Progenitor cell of endocrine pancreas (in vitro differentiated cells): ENCODE data around the gene ROGDI. TPM values are rescaled to one million over a fixed set of nuclear protein-coding genes. Genes with fewer than 3 reads are reported as not detected.
A peak's percentile ranks its signal among the peaks of the same experiment; 100 is the strongest.

Experiments used
- DNase-seq: peaks from one replicate; pipeline ENCODE4 v3.0.0; 2021; ENCODE audit warnings: low spot score; ENCODE audit not compliant: unreplicated experiment
- H3K27ac Mint-ChIP-seq: 2 replicates; pipeline ENCODE4 v1.8.0; 2021; ENCODE audit warnings: mild to moderate bottlenecking, moderate library complexity, mixed read lengths
- H3K27me3 Mint-ChIP-seq: 2 replicates; pipeline ENCODE4 v1.8.0; 2021; ENCODE audit warnings: mixed read lengths
- H3K36me3 Mint-ChIP-seq: 2 replicates; pipeline ENCODE4 v1.8.0; 2022; ENCODE audit warnings: mixed read lengths; ENCODE audit not compliant: insufficient read depth
- H3K4me1 Mint-ChIP-seq: 2 replicates; pipeline ENCODE4 v1.8.0; 2021; ENCODE audit warnings: low read depth, mixed read lengths
- H3K4me3 Mint-ChIP-seq: 2 replicates; pipeline ENCODE4 v1.8.0; 2021; ENCODE audit warnings: low read depth, mild to moderate bottlenecking, moderate library complexity, mixed read lengths
- H3K9me3 Mint-ChIP-seq: 2 replicates; pipeline ENCODE4 v1.8.0; 2021; ENCODE audit warnings: low read depth, mixed read lengths
- long read RNA-seq: library from polyadenylated mRNA; unstranded; transcript quantifications from one replicate; pipeline ENCODE4 v2.0.0, GENCODE V29; 2020
- total RNA-seq: library from RNA; stranded (reverse); gene quantifications from 2 replicates; pipeline ENCODE4 v1.2.1, GENCODE V29; 2021
- TF ChIP-seq, protein P1 (sequence below): fragments of 200-600 bp; sonication (generic); IDR thresholded peaks from one replicate; pipeline ENCODE4 v1.5.0; 2021; ENCODE audit warnings: antibody characterized with exemption, mild to moderate bottlenecking; ENCODE audit not compliant: unreplicated experiment

The ROGDI gene, protein sequence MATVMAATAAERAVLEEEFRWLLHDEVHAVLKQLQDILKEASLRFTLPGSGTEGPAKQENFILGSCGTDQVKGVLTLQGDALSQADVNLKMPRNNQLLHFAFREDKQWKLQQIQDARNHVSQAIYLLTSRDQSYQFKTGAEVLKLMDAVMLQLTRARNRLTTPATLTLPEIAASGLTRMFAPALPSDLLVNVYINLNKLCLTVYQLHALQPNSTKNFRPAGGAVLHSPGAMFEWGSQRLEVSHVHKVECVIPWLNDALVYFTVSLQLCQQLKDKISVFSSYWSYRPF
- total RNA-seq = 43.6 and 44.1 TPM in 2 replicates
- long read RNA-seq, partial matches to known transcripts = 0 of 1 reads
- long read RNA-seq, other reads (novel, unspliced or antisense) = 1 of 1 reads

DNA sequence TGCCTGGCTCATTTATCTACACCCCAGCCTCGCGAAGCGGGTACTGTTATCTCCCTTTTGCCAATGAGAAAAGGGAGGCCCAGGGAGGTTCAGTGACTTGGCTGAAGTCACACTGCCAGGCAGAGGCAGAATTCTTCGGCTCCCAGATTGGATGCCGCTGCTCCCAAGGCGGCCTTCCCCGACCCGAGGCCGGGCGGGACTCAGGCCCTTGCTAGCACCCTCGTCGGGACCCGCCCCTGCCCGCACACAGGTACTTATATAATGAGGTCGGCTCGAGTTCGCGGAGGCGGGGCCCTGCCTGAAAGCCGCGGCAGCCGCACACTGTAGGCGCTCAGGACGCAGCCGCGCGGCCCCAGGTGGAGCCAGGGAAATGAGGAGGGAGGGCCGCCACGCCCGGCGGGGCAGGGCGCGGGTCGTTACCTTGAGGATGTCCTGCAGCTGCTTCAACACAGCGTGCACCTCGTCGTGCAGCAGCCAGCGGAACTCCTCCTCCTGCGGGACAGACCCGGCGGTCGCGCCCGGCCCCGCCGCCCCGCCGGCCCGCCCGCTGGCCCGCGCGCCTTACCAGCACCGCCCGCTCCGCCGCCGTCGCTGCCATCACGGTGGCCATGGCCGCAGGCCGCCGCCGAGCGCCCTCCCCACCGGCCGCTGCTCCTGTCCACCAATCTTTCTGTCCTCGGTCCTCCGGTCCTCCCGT lies at the start of gene ROGDI:
Gene ROGDI, minus strand, starts transcription at position 672 of the 697 bp plus-strand sequence. Its CDS starts 62 bp downstream, at position 610.
- Mint-ChIP-seq H3K36me3 (peaks cover 6% of the 10 kb centered on the region), H3K27me3 (no peaks in the 10 kb centered on the region), H3K4me1 (peaks cover 6% of the 10 kb centered on the region), H3K27ac (peak within 1 kb of the TSS; percentile 94), H3K9me3 (no peaks in the 10 kb centered on the region), H3K4me3 (peak within 1 kb of the TSS; percentile 81)
- DNase-seq = peak; percentile 70
- TF ChIP-seq, protein P1, sequence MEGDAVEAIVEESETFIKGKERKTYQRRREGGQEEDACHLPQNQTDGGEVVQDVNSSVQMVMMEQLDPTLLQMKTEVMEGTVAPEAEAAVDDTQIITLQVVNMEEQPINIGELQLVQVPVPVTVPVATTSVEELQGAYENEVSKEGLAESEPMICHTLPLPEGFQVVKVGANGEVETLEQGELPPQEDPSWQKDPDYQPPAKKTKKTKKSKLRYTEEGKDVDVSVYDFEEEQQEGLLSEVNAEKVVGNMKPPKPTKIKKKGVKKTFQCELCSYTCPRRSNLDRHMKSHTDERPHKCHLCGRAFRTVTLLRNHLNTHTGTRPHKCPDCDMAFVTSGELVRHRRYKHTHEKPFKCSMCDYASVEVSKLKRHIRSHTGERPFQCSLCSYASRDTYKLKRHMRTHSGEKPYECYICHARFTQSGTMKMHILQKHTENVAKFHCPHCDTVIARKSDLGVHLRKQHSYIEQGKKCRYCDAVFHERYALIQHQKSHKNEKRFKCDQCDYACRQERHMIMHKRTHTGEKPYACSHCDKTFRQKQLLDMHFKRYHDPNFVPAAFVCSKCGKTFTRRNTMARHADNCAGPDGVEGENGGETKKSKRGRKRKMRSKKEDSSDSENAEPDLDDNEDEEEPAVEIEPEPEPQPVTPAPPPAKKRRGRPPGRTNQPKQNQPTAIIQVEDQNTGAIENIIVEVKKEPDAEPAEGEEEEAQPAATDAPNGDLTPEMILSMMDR = no peak

DNA sequence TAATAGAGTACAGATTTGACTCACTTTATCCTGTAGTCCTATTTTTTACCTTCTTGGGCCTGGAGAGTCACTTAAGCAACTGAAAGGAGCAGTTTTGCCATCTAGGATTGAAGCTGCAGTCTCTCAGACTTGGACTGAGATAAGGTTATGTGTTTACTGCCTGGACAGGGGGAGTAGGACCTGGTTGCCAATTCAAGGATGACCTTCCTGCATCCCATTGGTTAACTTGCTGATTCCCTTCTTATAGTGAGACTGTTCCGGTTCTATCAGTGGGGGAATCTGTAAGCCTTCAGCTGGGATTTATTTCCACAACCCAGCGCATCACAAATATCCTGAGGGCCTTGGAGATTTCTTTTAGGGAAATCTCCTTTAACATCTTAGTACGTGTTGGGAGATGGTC lies 47.8 kb upstream of the ROGDI start:
- H3K9me3 Mint-ChIP-seq = no peaks in the 10 kb centered on the region
- peak overlapping the region; percentile 24 for H3K4me3 Mint-ChIP-seq
- H3K36me3 Mint-ChIP-seq = peaks cover 5% of the 10 kb centered on the region
- H3K27ac Mint-ChIP-seq = no peak overlapping the region
- no peaks in the 10 kb centered on the region for H3K27me3 Mint-ChIP-seq
- peaks cover 31% of the 10 kb centered on the region for H3K4me1 Mint-ChIP-seq
- TF ChIP-seq, protein P1 = no peak
- no peak for DNase-seq

DNA sequence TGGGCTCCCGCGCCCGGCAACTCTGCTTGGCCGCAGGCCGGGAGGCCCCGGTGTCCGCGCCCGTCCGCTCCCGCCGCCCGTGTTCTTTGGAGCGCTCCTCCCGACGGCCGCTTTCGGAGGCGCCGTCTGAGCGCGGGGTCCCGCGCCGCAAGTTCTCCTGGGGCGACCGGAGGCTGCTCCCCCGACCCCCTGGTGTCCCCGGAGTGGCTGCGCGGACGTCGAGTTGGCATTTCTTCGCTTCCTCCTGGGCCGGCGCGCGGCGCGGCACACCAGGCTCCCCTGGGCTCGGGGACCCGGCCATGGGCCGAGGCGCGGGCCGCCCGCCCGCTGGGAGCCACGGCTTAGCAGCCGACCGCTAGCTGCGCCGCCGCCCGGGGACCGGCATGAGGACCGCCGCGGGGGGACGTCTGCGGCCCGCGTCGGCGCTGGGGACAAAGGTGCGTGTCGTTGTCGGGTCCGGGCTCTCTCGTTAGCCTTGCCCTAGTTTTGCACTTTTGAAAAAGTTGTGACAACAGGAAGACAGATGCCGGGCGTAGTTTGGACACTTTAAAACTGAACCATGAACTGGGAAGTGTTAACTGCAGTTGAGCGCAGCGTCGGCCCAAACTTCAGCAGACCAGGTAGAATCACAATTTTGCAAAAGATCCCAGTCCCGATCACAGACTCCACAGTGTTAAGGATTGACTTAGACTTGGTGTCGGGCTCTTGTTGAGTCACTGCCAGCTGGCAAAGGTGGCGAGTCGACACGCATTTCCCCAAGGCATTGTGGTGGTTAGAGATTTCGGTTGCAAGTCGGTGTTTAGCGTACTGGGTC lies 45.5 kb upstream of the ROGDI start:
- peak overlapping the region; percentile 96 for H3K27ac Mint-ChIP-seq
- peaks cover 31% of the 10 kb centered on the region for H3K4me1 Mint-ChIP-seq
- H3K9me3 Mint-ChIP-seq = no peaks in the 10 kb centered on the region
- H3K36me3 Mint-ChIP-seq = peaks cover 10% of the 10 kb centered on the region
- H3K27me3 Mint-ChIP-seq = no peaks in the 10 kb centered on the region
- DNase-seq = peak; percentile 20
- TF ChIP-seq, protein P1 = peak; percentile 14
- H3K4me3 Mint-ChIP-seq = peak overlapping the region; percentile 85

DNA sequence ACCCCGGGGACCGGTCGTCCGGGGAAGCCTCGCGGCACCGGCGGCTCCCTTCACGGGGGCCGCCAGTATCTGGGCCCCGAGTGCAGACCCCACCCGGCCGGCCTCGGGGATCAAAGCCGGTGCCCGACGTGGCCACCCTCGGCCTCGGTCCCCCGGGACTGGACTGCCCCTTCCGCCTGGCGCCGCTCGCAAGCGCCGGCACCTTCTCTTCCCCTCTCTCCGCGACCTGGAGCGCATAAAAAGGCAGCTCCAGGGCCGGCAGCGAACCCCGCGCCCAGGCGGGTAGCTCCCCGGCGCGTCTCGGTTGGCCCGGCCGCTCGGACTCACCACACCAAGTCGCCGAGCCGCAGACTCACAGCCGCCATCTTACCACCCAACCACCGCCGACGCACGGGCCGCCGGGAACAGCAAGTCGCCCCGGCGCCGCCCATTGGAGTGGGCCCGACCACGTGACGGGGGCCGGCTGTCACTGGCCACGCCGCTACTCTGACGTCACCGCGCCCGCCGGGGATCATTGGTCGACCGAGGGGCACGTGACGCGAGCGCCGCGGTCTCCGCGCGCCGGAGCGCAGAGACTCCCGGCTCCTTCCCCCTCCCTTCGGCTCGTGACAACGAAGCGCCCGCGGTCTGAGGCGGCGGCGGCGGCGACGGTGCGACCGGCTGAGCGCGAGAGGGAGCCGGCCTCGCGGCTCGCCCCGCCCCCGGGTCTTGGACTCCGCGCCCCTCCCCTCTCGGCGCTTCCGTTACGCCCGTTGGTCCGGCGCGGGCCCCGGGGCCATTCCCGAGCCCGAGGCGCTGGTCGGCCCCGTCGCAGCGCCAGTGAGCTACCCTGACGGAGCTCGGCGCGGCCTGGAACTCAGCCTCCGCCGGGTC lies 44.7 kb upstream of the ROGDI start, which contains the start of the genes GLYR1 and UBN1:
Gene GLYR1, minus strand, starts transcription at position 388 of the 873 bp plus-strand sequence. Its CDS starts 23 bp downstream, at position 365.
Gene UBN1, plus strand, starts transcription at position 581 of the 873 bp plus-strand sequence. CDS start 5,437 bp downstream, outside the sequence.
- no peaks in the 10 kb centered on the region for H3K27me3 Mint-ChIP-seq
- H3K27ac Mint-ChIP-seq = peak within 1 kb of the TSS; percentile 97
- DNase-seq = peak; percentile 99
- H3K4me1 Mint-ChIP-seq = peaks cover 29% of the 10 kb centered on the region
- H3K4me3 Mint-ChIP-seq = peak within 1 kb of the TSS; percentile 88
- peaks cover 8% of the 10 kb centered on the region for H3K36me3 Mint-ChIP-seq
- TF ChIP-seq, protein P1 = no peak
- H3K9me3 Mint-ChIP-seq = no peaks in the 10 kb centered on the region
